Activated naive CD4-positive, alpha-beta T cell treated with anti-CD3 and anti-CD28 coated beads, Interleukin-2, amount 50 U/mL, for 72 hours (primary cell): ENCODE results near the gene PARP3. TPM values are rescaled to one million over a fixed set of nuclear protein-coding genes. Genes with fewer than 3 reads are reported as not detected.

Source experiments
- ATAC-seq, 2 donors: fragments of 150-1000 bp; cut with Tn5 transposase; 2 replicates each; pipeline ENCODE4 v1.10.0; 2021; ENCODE audit warnings: mild to moderate bottlenecking in 2 of 2, moderate library complexity in 2 of 2
- DNase-seq, 2 donors: peaks; one replicate each; pipeline ENCODE4 v3.0.0; 2021 to 2022; ENCODE audit warnings: low spot score in 2 of 2
- H3K27ac Mint-ChIP-seq, 2 donors: one replicate each; pipeline ENCODE4 v1.8.0; 2022; ENCODE audit warnings: mild to moderate bottlenecking in 2 of 2, mixed read lengths in 2 of 2
- H3K36me3 Mint-ChIP-seq, 2 donors: one replicate each; pipeline ENCODE4 v1.8.0; 2022; ENCODE audit warnings: mixed read lengths in 2 of 2
- H3K9me3 Mint-ChIP-seq, 2 donors: one replicate each; pipeline ENCODE4 v1.8.0; 2022; ENCODE audit warnings: mixed read lengths in 2 of 2
- total RNA-seq, 2 donors: library from RNA; stranded (reverse); gene quantifications; one replicate each; pipeline ENCODE4 v1.2.3, GENCODE V29; 2022

The PARP3 gene
- total RNA-seq, 2 donors from 2014 or later, result 17.0 to 18.6 TPM

DNA sequence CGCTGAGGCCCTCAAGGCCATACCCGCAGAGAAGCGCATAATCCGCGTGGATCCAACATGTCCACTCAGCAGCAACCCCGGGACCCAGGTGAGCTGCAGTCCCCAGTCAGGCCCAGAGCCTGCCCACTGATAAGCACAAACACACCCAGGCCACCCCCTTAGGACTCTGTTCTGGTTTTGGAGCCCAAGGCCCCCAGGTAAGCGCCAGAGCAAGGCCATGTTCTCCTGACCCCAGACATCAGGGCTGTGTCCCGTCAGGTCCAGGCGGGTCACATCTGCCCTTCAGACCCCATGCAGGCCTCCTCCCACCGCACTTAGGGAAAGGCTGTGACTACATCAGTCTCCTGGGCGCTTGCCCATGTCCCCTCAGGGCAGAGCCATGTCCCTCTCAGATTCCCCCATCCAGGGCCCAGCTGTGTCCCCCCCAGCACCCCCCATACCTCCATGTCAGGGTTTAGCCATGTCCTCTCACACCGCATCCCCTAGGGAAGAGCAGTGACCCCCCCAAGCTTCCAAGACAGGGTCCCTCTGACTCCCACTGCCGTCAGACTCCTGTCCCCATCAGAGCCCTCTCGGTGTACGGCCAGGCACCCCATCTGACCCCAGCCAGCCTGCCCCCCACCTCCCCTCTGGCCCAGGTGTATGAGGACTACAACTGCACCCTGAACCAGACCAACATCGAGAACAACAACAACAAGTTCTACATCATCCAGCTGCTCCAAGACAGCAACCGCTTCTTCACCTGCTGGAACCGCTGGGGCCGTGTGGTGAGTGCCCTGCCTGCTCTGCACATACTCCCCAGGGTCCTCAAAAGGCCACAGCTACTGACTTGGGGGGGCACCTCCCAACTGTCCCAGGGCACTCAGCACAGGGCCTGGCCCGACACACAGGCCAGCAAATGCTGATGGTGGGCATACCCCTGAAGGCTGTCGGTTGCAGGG is 1.6 kb downstream of the PARP3 start:
- H3K9me3 Mint-ChIP-seq, result no peaks in the 10 kb centered on the region
- H3K36me3 Mint-ChIP-seq, result peaks cover 9% of the 10 kb centered on the region in 2 donors
- DNase-seq, result peak in 1 of 2 donors; percentile 57
- peak overlapping the region; percentile 48 to 93 for H3K27ac Mint-ChIP-seq
- no peak for ATAC-seq

DNA sequence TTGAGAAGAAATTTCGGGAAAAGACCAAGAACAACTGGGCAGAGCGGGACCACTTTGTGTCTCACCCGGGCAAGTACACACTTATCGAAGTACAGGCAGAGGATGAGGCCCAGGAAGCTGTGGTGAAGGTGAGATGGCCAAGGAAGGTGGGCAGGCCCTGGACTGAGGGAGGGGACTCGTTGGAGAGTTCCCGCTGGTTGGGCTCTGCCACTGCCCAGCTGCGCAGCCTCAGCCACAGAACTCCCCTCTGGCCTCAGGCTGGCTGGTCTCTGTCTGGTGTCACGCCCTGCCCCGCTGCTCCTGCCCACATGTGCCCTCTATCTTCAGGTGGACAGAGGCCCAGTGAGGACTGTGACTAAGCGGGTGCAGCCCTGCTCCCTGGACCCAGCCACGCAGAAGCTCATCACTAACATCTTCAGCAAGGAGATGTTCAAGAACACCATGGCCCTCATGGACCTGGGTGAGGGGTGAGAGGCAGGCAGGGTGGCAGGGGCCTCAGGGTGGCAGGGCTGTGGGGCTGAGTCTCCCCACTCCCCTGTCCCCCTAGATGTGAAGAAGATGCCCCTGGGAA is 2.4 kb downstream of the PARP3 start:
- Mint-ChIP-seq H3K27ac (peak overlapping the region in 1 of 2 donors; percentile 48), H3K36me3 (peaks cover 9% of the 10 kb centered on the region in 2 donors), H3K9me3 (no peaks in the 10 kb centered on the region)
- ATAC-seq (no peak), DNase-seq (no peak)

DNA sequence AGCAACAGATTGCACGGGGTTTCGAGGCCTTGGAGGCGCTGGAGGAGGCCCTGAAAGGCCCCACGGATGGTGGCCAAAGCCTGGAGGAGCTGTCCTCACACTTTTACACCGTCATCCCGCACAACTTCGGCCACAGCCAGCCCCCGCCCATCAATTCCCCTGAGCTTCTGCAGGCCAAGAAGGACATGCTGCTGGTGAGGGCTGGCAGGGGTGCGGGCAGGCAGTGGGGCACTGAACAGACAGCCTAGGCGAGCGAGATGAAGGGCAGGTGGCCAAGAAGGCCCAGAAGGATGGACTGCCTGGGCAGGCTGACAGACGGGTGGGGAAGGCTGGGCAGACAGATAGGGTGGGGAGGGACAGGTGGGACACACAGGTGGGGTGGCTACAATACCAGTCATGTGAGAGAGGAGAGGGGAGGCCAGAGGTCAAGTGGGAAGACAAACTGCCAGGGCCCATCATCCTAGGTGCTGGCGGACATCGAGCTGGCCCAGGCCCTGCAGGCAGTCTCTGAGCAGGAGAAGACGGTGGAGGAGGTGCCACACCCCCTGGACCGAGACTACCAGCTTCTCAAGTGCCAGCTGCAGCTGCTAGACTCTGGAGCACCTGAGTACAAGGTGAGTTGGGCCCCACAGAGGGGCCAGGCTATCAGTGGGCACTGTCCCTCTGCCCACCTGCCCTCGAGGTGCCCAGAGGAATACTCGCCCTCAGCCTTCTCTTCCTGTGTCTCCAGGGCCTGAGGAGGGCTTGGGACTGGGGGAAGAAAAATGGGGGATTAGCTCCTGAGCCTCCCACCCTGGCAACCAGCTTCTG is 3.1 kb downstream of the PARP3 start:
- no peaks in the 10 kb centered on the region for H3K9me3 Mint-ChIP-seq
- peaks cover 9% of the 10 kb centered on the region in 2 donors for H3K36me3 Mint-ChIP-seq
- ATAC-seq, result no peak
- H3K27ac Mint-ChIP-seq, result peak overlapping the region in 1 of 2 donors; percentile 36
- peak in 1 of 2 donors; percentile 52 for DNase-seq

DNA sequence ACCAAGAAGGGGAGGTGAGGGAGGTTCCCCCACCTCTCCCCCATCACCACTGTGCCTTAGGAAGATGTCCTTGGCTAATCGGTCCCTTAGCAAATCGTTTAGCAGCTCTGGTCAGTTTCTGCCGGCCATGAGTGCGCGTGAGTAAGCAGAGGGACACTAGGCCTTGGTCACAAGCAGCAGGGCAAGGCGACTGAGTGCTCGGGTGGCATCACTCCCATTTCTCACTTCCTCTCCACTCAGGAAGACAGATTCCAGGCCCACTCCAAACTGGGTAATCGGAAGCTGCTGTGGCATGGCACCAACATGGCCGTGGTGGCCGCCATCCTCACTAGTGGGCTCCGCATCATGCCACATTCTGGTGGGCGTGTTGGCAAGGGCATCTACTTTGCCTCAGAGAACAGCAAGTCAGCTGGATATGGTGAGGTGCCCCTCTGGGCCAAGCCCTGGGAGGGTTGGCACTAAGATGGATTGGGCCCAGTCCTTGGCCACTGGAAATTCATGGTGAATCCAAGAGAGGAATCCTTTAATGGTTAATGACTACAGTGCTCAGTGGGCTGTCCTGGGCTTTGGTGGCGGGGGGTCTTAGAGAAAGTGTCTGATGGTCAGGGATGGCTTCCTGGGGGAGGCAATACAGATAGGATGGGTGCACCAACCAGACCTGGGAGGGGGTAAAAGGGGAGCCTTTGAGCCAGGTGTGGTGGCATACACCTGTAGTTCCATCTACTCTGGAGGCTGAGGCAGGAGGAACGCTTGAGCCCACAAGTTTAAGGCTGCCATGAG is 4.0 kb downstream of the PARP3 start:
- peak overlapping the region in 1 of 2 donors; percentile 36 for H3K27ac Mint-ChIP-seq
- ATAC-seq, result no peak
- H3K9me3 Mint-ChIP-seq, result no peaks in the 10 kb centered on the region
- peaks cover 2% of the 10 kb centered on the region in 2 donors for H3K36me3 Mint-ChIP-seq
- peak in 1 of 2 donors; percentile 51 for DNase-seq

DNA sequence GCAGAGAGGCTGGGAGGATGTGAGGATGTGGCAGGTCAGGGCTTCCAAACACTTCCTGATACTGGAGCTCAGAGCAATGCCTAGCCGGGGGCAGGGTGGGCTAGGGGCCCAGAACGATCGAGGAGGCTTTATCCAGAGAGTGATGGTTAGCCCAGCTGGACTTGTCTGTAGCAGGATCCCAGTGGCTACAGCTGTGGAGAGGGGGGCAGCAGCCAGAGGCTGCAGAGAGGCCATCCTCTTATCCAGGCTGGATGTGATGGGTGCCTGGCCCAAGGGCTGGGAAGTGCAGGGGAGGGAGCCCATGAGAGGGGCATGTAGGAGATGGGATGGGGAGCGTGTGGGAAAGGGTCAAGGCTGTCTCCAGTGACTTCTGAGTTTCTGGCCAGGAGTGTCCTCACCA is 4.6 kb downstream of the PARP3 start:
- ATAC-seq (no peak), DNase-seq (no peak)
- Mint-ChIP-seq H3K9me3 (no peaks in the 10 kb centered on the region), H3K36me3 (no peaks in the 10 kb centered on the region), H3K27ac (peak overlapping the region; percentile 36 to 76)

DNA sequence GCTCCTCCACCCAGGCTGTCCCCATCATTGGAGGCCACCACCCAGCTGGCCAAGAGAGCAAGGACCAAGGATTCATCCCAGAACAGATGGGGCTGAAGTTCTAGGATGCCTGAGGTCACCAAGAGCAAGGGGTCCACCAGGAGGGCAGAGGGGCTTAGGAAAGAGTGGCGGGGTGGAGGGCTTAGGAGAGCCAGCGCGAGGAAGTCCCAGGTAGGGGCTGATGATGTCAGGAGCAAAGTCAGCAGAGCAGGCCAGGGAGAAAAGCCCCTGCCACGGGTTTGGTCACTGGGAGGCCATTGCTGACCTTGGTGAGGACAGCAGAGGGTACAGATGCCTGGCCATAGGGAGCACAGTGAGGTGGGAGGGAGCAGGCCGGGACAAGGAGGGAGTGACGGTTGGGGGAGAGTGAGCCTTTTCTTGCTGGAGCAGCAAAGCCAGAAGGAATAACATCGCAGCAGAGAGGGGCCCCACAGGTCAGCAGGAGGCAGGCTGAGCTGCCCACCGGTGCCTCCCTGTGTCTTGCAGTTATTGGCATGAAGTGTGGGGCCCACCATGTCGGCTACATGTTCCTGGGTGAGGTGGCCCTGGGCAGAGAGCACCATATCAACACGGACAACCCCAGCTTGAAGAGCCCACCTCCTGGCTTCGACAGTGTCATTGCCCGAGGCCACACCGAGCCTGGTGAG is 5.2 kb downstream of the PARP3 start:
- no peaks in the 10 kb centered on the region for H3K36me3 Mint-ChIP-seq
- H3K27ac Mint-ChIP-seq, result no peak overlapping the region
- ATAC-seq (no peak), DNase-seq (peak in 1 of 2 donors; percentile 47)
- H3K9me3 Mint-ChIP-seq, result no peaks in the 10 kb centered on the region

DNA sequence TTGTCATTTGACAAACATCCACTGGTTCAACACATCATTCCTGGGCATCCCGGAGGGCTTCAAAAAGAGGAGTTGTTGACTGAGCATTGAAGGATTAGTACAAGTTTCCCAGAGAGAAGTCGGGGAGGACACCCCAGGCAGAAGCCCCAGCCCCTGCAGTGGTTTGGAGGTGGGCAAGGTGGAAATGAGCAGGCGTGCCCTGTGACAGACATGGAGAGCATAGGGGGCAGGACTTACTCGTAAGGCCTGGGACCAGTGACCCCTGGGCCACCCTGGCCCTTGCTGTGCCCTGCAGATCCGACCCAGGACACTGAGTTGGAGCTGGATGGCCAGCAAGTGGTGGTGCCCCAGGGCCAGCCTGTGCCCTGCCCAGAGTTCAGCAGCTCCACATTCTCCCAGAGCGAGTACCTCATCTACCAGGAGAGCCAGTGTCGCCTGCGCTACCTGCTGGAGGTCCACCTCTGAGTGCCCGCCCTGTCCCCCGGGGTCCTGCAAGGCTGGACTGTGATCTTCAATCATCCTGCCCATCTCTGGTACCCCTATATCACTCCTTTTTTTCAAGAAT is 5.9 kb downstream of the PARP3 start:
- ATAC-seq (no peak), DNase-seq (peak in 1 of 2 donors; percentile 18)
- Mint-ChIP-seq H3K27ac (no peak overlapping the region), H3K36me3 (no peaks in the 10 kb centered on the region), H3K9me3 (no peaks in the 10 kb centered on the region)

DNA sequence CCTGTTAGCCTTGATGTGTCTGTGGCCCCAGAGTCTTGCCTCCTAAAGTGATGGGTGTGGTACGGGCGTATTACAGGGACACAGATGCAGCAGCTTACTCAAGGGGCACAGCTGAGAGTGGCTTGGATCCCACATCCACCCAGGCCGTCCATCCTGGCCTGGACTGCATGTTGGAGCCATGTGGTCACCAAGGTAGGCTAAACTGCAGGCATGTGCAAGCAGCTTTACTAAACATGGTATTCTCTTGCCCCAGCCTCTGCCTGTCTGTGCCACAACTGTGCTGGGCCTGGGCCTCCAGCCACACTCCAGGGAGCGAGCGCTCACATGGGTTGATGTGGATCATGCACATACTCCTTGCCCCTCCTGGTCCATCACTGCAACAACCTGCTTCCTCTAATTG is 7.0 kb downstream of the PARP3 start:
- no peaks in the 10 kb centered on the region for H3K36me3 Mint-ChIP-seq
- H3K27ac Mint-ChIP-seq, result no peak overlapping the region
- no peak for ATAC-seq
- no peaks in the 10 kb centered on the region for H3K9me3 Mint-ChIP-seq
- DNase-seq, result no peak

DNA sequence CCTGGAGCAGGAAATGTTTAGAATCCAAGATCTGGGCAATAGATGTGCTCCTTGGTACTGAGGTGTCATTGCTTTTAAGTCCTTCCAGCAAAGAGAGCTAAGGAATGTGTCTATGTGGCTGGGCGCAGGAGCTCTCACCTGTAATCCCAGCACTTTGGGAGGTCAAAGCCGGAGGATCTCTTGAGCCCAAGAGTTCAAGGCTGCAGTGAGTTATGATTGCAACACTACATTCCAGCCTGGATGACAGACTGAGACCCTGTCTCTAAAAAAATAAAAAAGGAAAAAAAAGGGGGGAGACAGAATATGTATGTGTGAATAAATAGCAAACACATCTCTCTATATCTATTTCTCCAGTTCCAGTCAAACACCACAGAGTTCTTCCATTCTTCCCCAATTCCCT is 8.7 kb downstream of the PARP3 start:
- ATAC-seq, result no peak
- H3K9me3 Mint-ChIP-seq, result no peaks in the 10 kb centered on the region
- H3K27ac Mint-ChIP-seq, result no peak overlapping the region

DNA sequence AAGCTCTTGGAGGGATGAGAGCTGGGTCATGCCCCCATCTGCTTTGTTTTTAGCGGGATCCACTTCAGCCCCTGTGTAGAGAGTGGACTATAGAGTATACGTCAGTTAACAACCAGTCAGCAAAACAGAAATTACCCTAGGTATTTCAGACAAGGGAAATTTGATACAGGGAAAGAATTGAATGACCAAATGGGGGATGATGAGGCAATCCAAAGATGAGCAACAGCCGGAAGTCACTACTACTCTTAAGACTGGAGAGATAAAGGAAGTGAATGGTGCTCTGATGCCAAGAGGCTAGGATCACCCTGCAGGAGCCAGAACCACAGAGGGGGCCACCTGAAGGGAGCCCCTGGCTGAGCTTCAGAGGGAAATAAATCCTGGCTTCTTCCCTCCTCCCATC is 11.3 kb downstream of the PARP3 start:
- ATAC-seq, result no peak
- no peaks in the 10 kb centered on the region for H3K36me3 Mint-ChIP-seq
- DNase-seq, result no peak
- no peaks in the 10 kb centered on the region for H3K9me3 Mint-ChIP-seq
- no peak overlapping the region for H3K27ac Mint-ChIP-seq

More for the DNA sequence above, 8.7 kb downstream of the PARP3 start:
- DNase-seq, result no peak
- no peaks in the 10 kb centered on the region for H3K36me3 Mint-ChIP-seq

DNA sequence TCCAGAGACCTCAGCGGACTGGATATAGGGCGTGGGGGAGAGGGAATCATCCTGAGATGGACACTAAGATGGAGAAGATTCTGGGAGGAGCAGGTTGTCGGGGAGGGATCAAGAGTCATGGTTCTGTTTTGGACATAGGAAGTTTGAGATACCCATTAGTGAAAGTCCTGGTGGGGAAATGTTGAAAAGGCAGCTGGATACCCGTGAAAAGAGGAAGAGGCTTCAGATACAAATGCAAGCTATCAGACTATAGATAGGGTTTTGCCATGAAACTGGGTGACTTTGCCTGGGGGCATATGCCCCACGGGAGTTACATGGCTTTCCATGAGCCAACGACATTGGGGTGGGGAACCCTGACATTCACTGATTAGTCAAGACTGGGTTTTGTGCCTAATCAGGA is 11.9 kb downstream of the PARP3 start:
- DNase-seq (no peak), ATAC-seq (no peak)
- Mint-ChIP-seq H3K36me3 (no peaks in the 10 kb centered on the region), H3K9me3 (no peaks in the 10 kb centered on the region), H3K27ac (no peak overlapping the region)

DNA sequence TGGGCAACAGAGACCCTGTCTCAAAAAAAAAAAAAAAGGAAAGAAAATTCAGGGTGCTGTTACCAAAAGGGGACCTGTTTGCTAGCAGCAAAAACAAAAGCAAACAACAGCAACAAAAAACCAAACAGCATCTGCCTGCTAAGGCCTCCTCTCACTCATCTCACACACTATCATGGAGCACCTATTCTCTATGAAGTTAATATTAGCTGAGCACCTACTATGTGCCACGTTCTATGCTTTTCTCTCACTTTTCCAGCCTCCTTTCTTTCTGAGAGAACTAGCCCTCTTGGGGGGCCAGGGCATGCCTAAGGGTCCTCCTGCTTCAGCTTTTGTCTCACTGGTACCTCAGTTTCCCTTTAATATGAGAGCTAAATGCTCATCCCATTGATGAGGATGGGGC is 12.6 kb downstream of the PARP3 start:
- DNase-seq, result no peak
- no peaks in the 10 kb centered on the region for H3K9me3 Mint-ChIP-seq
- ATAC-seq, result no peak
- no peak overlapping the region for H3K27ac Mint-ChIP-seq
- no peaks in the 10 kb centered on the region for H3K36me3 Mint-ChIP-seq

DNA sequence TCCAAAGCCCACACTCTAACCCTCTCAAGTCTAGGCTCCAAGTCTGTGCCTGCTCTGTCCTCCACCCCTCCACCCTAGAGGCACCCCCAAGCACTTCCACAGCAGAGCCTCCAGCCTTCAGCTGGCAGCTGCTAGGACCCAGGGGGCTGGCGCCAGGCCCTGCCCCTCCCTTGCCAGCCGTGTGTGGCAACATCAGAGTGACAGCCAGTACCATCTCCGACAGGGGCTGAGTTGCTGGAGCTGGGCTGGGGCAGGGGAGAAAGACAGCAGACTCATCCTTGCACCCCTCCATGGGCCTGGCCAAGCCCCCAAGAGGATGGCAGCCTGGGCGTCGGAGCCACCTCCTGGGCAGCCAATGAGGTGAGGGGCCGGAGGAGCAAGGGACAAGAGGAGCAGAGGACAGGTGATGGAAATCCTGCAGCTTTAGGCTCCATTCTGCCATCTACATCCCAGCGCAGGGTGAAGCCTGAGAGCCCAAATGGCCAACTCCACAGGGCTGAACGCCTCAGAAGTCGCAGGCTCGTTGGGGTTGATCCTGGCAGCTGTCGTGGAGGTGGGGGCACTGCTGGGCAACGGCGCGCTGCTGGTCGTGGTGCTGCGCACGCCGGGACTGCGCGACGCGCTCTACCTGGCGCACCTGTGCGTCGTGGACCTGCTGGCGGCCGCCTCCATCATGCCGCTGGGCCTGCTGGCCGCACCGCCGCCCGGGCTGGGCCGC is 13.2 kb downstream of the PARP3 start, which contains the start of gene GPR62:
TSS of gene GPR62 (plus strand) at position 207 of the 718 bp plus-strand sequence. CDS start at position 479, 272 bp downstream.
- Mint-ChIP-seq H3K27ac (no peak within 1 kb of the TSS), H3K36me3 (no peaks in the 10 kb centered on the region), H3K9me3 (no peaks in the 10 kb centered on the region)
- DNase-seq (no peak), ATAC-seq (no peak)

DNA sequence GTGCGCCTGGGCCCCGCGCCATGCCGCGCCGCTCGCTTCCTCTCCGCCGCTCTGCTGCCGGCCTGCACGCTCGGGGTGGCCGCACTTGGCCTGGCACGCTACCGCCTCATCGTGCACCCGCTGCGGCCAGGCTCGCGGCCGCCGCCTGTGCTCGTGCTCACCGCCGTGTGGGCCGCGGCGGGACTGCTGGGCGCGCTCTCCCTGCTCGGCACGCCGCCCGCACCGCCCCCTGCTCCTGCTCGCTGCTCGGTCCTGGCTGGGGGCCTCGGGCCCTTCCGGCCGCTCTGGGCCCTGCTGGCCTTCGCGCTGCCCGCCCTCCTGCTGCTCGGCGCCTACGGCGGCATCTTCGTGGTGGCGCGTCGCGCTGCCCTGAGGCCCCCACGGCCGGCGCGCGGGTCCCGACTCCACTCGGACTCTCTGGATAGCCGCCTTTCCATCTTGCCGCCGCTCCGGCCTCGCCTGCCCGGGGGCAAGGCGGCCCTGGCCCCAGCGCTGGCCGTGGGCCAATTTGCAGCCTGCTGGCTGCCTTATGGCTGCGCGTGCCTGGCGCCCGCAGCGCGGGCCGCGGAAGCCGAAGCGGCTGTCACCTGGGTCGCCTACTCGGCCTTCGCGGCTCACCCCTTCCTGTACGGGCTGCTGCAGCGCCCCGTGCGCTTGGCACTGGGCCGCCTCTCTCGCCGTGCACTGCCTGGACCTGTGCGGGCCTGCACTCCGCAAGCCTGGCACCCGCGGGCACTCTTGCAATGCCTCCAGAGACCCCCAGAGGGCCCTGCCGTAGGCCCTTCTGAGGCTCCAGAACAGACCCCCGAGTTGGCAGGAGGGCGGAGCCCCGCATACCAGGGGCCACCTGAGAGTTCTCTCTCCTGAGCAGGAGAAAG is 14.0 kb downstream of the PARP3 start:
- H3K36me3 Mint-ChIP-seq, result no peaks in the 10 kb centered on the region
- no peak overlapping the region for H3K27ac Mint-ChIP-seq
- ATAC-seq (peak; percentile 75 to 79), DNase-seq (peak in 1 of 2 donors; percentile 38)
- H3K9me3 Mint-ChIP-seq, result no peaks in the 10 kb centered on the region
